BJ (cell line): Measurements from ENCODE around the gene CELA3B. TPM values are rescaled to one million over a fixed set of nuclear protein-coding genes. Genes with fewer than 3 reads are reported as not detected.

Experiments used
- CTCF ChIA-PET: fragments of 350-600 bp; formaldehyde crosslinking; extraction: SDS; loops from one replicate; lab custom pipeline; 2021; ENCODE audit warnings: antibody characterized with exemption, inconsistent platforms; lab: Yijun Ruan, JAX
- POLR2A ChIA-PET: fragments of 300-600 bp; sonication (Branson Sonifier 250); formaldehyde crosslinking; extraction: SDS; loops from one replicate; lab custom pipeline; 2021; ENCODE audit warnings: antibody characterized with exemption; lab: Charles Lee
- DNase-seq: peaks from one replicate; pipeline ENCODE4 v3.0.0-alpha.2; 2011; ENCODE audit warnings: low read depth
- H3K27me3 ChIP-seq: 2 replicates; pipeline ENCODE4 v1.6.0; 2011; ENCODE audit warnings: low read length; ENCODE audit not compliant: control insufficient read depth, insufficient read depth
- H3K36me3 ChIP-seq: 2 replicates; pipeline ENCODE4 v1.5.1; 2011; ENCODE audit warnings: low read length; ENCODE audit not compliant: control insufficient read depth, insufficient read depth
- H3K4me3 ChIP-seq: 2 replicates; pipeline ENCODE4 v1.5.1; 2011; ENCODE audit warnings: low read depth, mild to moderate bottlenecking, control low read depth, low read length
- polyA plus RNA-seq: library from polyadenylated mRNA; depleted of rRNA; stranded (reverse); fragments of >200 nt; gene quantifications from 2 replicates; pipeline ENCODE4 v1.2.3, GENCODE V29; 2011
- TF ChIP-seq, protein P1 (sequence below): IDR thresholded peaks from 2 replicates; pipeline ENCODE4 v1.5.1; 2011; ENCODE audit warnings: low read depth, mild to moderate bottlenecking, control low read depth, inconsistent platforms, low read length, moderate library complexity; ENCODE audit not compliant: insufficient read depth

The CELA3B gene
- polyA plus RNA-seq, 1 experiment: not detected

DNA sequence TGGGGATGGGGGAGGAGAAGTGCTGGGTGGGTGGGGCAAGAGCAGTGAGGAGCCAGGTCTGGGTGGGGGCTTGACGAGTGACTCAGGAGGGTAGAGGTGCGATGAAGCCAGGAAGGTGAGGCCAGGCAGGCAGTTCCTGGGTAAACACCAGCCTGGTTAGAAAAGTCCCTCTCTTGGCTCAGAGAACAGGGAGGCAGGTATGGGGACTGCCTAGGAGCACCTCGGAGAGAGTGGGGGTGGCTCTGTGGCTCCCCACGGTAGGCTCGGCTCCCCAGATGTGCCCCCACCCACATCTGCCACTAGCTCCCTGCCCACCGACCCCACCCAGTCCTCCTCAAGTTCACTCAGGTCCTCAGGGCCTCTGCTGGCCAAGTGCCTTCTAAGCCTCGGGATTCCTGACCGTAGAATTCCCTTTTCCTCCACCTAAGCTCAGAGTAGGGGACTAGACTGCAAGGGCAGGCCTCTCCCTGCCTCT, 40.9 kb upstream of the CELA3B start:
- no peaks in the 10 kb centered on the region for H3K27me3 ChIP-seq
- H3K36me3 ChIP-seq: peaks cover 3% of the 10 kb centered on the region
- TF ChIP-seq, protein P1, sequence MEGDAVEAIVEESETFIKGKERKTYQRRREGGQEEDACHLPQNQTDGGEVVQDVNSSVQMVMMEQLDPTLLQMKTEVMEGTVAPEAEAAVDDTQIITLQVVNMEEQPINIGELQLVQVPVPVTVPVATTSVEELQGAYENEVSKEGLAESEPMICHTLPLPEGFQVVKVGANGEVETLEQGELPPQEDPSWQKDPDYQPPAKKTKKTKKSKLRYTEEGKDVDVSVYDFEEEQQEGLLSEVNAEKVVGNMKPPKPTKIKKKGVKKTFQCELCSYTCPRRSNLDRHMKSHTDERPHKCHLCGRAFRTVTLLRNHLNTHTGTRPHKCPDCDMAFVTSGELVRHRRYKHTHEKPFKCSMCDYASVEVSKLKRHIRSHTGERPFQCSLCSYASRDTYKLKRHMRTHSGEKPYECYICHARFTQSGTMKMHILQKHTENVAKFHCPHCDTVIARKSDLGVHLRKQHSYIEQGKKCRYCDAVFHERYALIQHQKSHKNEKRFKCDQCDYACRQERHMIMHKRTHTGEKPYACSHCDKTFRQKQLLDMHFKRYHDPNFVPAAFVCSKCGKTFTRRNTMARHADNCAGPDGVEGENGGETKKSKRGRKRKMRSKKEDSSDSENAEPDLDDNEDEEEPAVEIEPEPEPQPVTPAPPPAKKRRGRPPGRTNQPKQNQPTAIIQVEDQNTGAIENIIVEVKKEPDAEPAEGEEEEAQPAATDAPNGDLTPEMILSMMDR: no peak
- ChIA-PET CTCF (interaction anchor here (1.1 to 1.3 kb wide), 3 partner anchors 9 to 32 kb away, joined by 3 to 6 read pairs (median 3); no protein-coding TSS in a partner anchor), POLR2A (no interaction called here)
- DNase-seq: no peak
- peak overlapping the region; percentile 72 for H3K4me3 ChIP-seq

DNA sequence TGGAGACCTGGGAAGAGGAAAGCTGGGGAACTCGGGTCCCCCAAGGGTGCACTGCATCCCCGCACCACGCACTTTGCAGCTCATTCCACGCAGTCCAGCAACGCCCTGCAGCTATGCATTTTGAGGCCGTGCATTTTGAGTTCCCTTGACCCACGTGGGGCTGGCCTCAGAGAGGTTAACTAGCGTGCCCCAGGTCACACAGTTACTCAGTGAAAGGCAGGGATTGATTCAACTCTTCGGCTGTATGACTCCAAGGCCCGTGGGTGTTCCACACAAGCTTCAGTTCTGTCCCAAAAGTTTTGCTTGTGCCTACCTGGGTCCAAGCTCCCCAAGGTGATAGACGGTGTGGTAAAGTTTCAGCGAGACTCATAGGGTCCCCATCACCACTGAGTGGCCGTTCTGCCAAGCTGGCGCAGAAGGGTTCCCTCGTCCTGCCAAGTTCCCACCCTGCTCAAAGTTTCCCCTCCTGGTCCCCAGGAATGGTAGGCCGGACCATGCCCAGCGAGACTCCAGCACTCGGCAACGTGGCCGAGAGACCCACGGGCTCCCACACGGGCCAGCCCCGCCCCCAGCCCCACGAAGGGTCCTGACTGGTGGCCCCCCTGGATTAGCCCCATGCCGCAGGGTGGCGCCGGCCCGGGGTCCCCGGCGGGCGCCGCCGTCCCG, 40.3 kb upstream of the CELA3B start:
- CTCF ChIA-PET: interaction anchor here (1.1 to 1.3 kb wide), 3 partner anchors 9 to 33 kb away, joined by 3 to 6 read pairs (median 3); no protein-coding TSS in a partner anchor
- no peaks in the 10 kb centered on the region for H3K27me3 ChIP-seq
- TF ChIP-seq, protein P1: no peak
- no peak for DNase-seq
- POLR2A ChIA-PET: no interaction called here
- H3K36me3 ChIP-seq: peaks cover 3% of the 10 kb centered on the region
- H3K4me3 ChIP-seq: peak overlapping the region; percentile 72

GRCh38 chr1:21937034-21937371, 39.8 kb upstream of the CELA3B start, which contains the start of gene HSPG2:
TSS of gene HSPG2 (minus strand) at chr1:21937310. CDS start at chr1:21937217, 93 bp downstream.
- TF ChIP-seq, protein P1: no peak
- CTCF ChIA-PET: interaction anchor here (0.6 kb wide), 1 partner anchor 15 kb away, joined by 3 read pairs; no protein-coding TSS in a partner anchor
- POLR2A ChIA-PET: no interaction called here
- Histone ChIP-seq H3K27me3 (no peaks in the 10 kb centered on the region), H3K36me3 (peaks cover 3% of the 10 kb centered on the region), H3K4me3 (peak within 1 kb of the TSS; percentile 72)
- DNase-seq: no peak

GRCh38 chr1:21937372-21938121, 39.3 kb upstream of the CELA3B start:
- ChIA-PET POLR2A (no interaction called here), CTCF (interaction anchor here (0.6 to 1.3 kb wide), 2 partner anchors 14 to 26 kb away, joined by 3 read pairs; no protein-coding TSS in a partner anchor)
- peaks cover 3% of the 10 kb centered on the region for H3K36me3 ChIP-seq
- TF ChIP-seq, protein P1: no peak
- H3K4me3 ChIP-seq: peak overlapping the region; percentile 26
- no peak for DNase-seq
- H3K27me3 ChIP-seq: no peaks in the 10 kb centered on the region
